ENCODE results near the gene CSMD2. TPM values are rescaled to one million over a fixed set of nuclear protein-coding genes. Genes with fewer than 3 reads are reported as not detected.

CSMD2 gene
- total and polyA plus RNA-seq, 2 of the 4 experiments (the other 2 are of a cell fraction) = under 0.01 to 0.36 TPM

DNA sequence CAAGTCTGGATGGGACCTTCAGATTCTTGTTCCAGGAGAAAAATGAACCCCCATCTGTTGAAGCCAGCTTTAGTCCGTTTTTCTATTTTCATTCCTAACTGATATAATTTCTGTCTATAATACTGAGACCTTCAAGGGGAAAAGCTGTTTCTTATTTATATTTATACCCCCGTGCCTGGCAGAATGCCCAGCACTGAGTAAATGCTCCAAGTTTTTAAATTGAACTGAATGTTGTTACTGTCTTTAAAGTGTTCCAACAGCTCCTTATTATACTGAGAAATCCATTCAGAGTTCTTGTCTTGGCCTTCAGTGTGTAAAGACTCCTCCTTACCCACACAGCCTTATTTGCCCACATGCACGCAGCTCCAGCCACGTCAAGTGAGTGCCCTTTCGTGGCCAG, 479.8 kb downstream of the CSMD2 start:
- ChIA-PET POLR2A (ENCODE audit: unreplicated experiment) (no interaction called here), CTCF (no interaction called here)
- no peak overlapping the region for H2AK5ac ChIP-seq (ENCODE audit: low read depth, low read length)
- no peak overlapping the region for H2BK20ac ChIP-seq (ENCODE audit: low read depth, low read length)
- in situ Hi-C loops (cut with MboI; ENCODE audit: low sequenced_read_pairs) = no loop called here
- H2AK9ac ChIP-seq (replicated peaks; ENCODE audit: low read depth, low read length, poor library complexity) = no peak overlapping the region
- no peaks in the 10 kb centered on the region for H3K79me1 ChIP-seq (ENCODE audit: low read depth in 1 of 2, low read length in 2 of 2)
- dilution Hi-C loops (cut with HindIII; ENCODE audit: low sequenced_read_pairs, unreplicated experiment) = no loop called here
- no peaks in the 10 kb centered on the region for H3K36me3 ChIP-seq (ENCODE audit: control insufficient read depth, insufficient read depth, low read length)
- no peak overlapping the region for H2BK15ac ChIP-seq (ENCODE audit: low read depth, low read length)
- H3K18ac ChIP-seq (ENCODE audit: low read depth, low read length) = no peak overlapping the region
- intact Hi-C loops (cut with micrococcal nuclease) = no loop called here
- H3K14ac ChIP-seq (replicated peaks; ENCODE audit: low read depth, low read length) = no peak overlapping the region
- H3K27ac ChIP-seq (ENCODE audit: insufficient read depth, low read length) = no peak overlapping the region
- no TSS peak for BruUV-seq (replicated peaks)
- H3K23ac ChIP-seq (ENCODE audit: low read depth, low read length) = no peak overlapping the region
- TF ChIP-seq RFX5 (IDR thresholded peaks at IDR 0.05; ENCODE audit: low read depth, low read length) (no peak), MXI1 (IDR thresholded peaks at IDR 0.05; ENCODE audit: borderline replicate concordance, low read depth, low read length) (no peak), FOS (IDR thresholded peaks at IDR 0.05; ENCODE audit: low read depth, low read length) (no peak), NFE2L2 (IDR thresholded peaks at IDR 0.05; ENCODE audit: low read depth, low read length) (no peak), RCOR1 (IDR thresholded peaks at IDR 0.05; ENCODE audit: insufficient replicate concordance, low read length) (no peak), RAD21 (IDR thresholded peaks at IDR 0.05; ENCODE audit: low read length) (no peak), BHLHE40 (IDR thresholded peaks at IDR 0.05; ENCODE audit: low read depth, low read length) (no peak), POLR2A (IDR thresholded peaks at IDR 0.05; ENCODE audit: low read depth, low read length) (no peak), CEBPB (IDR thresholded peaks at IDR 0.05; ENCODE audit: low read depth, low read length) (no peak), SMC3 (IDR thresholded peaks at IDR 0.05; ENCODE audit: low read depth, low read length) (no peak)
- TF ChIP-seq, protein P1, sequence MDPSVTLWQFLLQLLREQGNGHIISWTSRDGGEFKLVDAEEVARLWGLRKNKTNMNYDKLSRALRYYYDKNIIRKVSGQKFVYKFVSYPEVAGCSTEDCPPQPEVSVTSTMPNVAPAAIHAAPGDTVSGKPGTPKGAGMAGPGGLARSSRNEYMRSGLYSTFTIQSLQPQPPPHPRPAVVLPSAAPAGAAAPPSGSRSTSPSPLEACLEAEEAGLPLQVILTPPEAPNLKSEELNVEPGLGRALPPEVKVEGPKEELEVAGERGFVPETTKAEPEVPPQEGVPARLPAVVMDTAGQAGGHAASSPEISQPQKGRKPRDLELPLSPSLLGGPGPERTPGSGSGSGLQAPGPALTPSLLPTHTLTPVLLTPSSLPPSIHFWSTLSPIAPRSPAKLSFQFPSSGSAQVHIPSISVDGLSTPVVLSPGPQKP (IDR thresholded peaks at IDR 0.05; ENCODE audit: borderline replicate concordance, low read depth, low read length) = no peak
- TF ChIP-seq, protein P2, sequence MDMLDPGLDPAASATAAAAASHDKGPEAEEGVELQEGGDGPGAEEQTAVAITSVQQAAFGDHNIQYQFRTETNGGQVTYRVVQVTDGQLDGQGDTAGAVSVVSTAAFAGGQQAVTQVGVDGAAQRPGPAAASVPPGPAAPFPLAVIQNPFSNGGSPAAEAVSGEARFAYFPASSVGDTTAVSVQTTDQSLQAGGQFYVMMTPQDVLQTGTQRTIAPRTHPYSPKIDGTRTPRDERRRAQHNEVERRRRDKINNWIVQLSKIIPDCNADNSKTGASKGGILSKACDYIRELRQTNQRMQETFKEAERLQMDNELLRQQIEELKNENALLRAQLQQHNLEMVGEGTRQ (IDR thresholded peaks at IDR 0.05; ENCODE audit: low read depth, low read length) = no peak
- no peak overlapping the region for H4K5ac ChIP-seq (ENCODE audit: low read depth, low read length)
- H3K9me1 ChIP-seq (ENCODE audit: insufficient read depth, low read length) = no peaks in the 10 kb centered on the region
- H2BK5ac ChIP-seq (ENCODE audit: low read depth, low read length, poor library complexity, severe bottlenecking) = no peak overlapping the region
- no peak overlapping the region for H4K91ac ChIP-seq (ENCODE audit: insufficient read depth, low read depth, low read length)
- no peaks in the 10 kb centered on the region for H3K4me1 ChIP-seq (ENCODE audit: control insufficient read depth, insufficient read depth, low read length)
- ATAC-seq (ENCODE audit: low read depth) (no peak), DNase-seq (no peak)
- no peak overlapping the region for H3K56ac ChIP-seq (ENCODE audit: extremely low read depth, insufficient read depth, low read length)
- no peak overlapping the region for H3K9ac ChIP-seq (ENCODE audit: low read depth, low read length)
- H3K9me3 ChIP-seq (ENCODE audit: control insufficient read depth, insufficient read depth, low read length) = no peaks in the 10 kb centered on the region
- H2BK120ac ChIP-seq (ENCODE audit: low read depth, low read length) = no peak overlapping the region
- no peaks in the 10 kb centered on the region for H4K20me1 ChIP-seq (ENCODE audit: insufficient read depth, low read length)
- H3K27me3 ChIP-seq (ENCODE audit: control insufficient read depth, insufficient read depth, low read length) = no peaks in the 10 kb centered on the region
- H2AFZ ChIP-seq (replicated peaks; ENCODE audit: low read length, poor library complexity) = no peak overlapping the region
- H3K4me3 ChIP-seq (ENCODE audit: insufficient read depth, low read depth, low read length) = no peak overlapping the region
- H4K8ac ChIP-seq (ENCODE audit: low read depth in 2 of 2, low read length in 2 of 2) = no peak overlapping the region
- 19% methylated on average over 3 of the region's 5 CpGs; no CpG with 5 or more reads in 1 of the 2 experiments for WGBS, 2 experiments (ENCODE audit: extremely low coverage in 2 of 2, insufficient read length in 1 of 2)
- H3K4ac ChIP-seq (ENCODE audit: low read depth, low read length) = no peak overlapping the region
- H3K4me2 ChIP-seq (ENCODE audit: low read depth, low read length) = no peak overlapping the region
